ENCODE measurements around the gene PHACTR1. TPM values are rescaled to one million over a fixed set of nuclear protein-coding genes. Genes with fewer than 3 reads are reported as not detected.

The PHACTR1 gene
- total and polyA plus RNA-seq, 12 donors: 0.77 to 16.0 (median 3.5) TPM

- DNase-seq: no peak
- Histone ChIP-seq H3K27me3 (no peaks in the 10 kb centered on the region), H3K4me3 (no peak overlapping the region), H3K9me3 (replicated peaks in 1 of 3) (no peaks in the 10 kb centered on the region), H3K36me3 (replicated peaks in 1 of 2) (no peaks in the 10 kb centered on the region), H3K4me1 (replicated peaks in 1 of 2) (no peaks in the 10 kb centered on the region), H3K27ac (no peak overlapping the region)
- intact Hi-C loops (cut with DNase I): no loop called here
- 77 to 85% (median 83%) methylated on average over 2 of the region's 2 CpGs for WGBS, 4 donors
- TF ChIP-seq POLR2A (IDR thresholded peaks at IDR 0.05) (no peak), CTCF (IDR thresholded peaks at IDR 0.05) (no peak)
Measured at GRCh38 chr6:13163161-13163944, 446.8 kb downstream of the PHACTR1 start.

GRCh38 chr6:13164291-13164690 lies 447.7 kb downstream of the PHACTR1 start:
- 79 to 89% (median 85%) methylated on average over 8 of the region's 8 CpGs for WGBS, 4 donors

GRCh38 chr6:13165502-13166172 lies 449.1 kb downstream of the PHACTR1 start:
- Histone ChIP-seq H3K27me3 (no peaks in the 10 kb centered on the region), H3K4me3 (no peak overlapping the region), H3K36me3 (replicated peaks in 1 of 2) (no peaks in the 10 kb centered on the region), H3K9me3 (replicated peaks in 1 of 3) (no peaks in the 10 kb centered on the region), H3K27ac (no peak overlapping the region), H3K4me1 (replicated peaks in 1 of 2) (no peaks in the 10 kb centered on the region)
- no peak for DNase-seq
- TF ChIP-seq POLR2A (IDR thresholded peaks at IDR 0.05) (no peak), CTCF (IDR thresholded peaks at IDR 0.05) (no peak)
- 69 to 79% (median 76%) methylated on average over 10 of the region's 10 CpGs for WGBS, 4 donors
- intact Hi-C loops (cut with DNase I): no loop called here

More at GRCh38 chr6:13164291-13164690, 447.7 kb downstream of the PHACTR1 start:
- H3K4me3 ChIP-seq: no peak overlapping the region
- no peaks in the 10 kb centered on the region for H3K4me1 ChIP-seq (replicated peaks in 1 of 2)
- no peak overlapping the region for H3K27ac ChIP-seq
- TF ChIP-seq POLR2A (IDR thresholded peaks at IDR 0.05) (no peak), CTCF (IDR thresholded peaks at IDR 0.05) (no peak)
- intact Hi-C loops (cut with DNase I): no loop called here
- H3K36me3 ChIP-seq (replicated peaks in 1 of 2): no peaks in the 10 kb centered on the region
- no peaks in the 10 kb centered on the region for H3K9me3 ChIP-seq (replicated peaks in 1 of 3)
- H3K27me3 ChIP-seq: no peaks in the 10 kb centered on the region
- DNase-seq: no peak

- Histone ChIP-seq H3K9me3 (replicated peaks in 1 of 3) (no peaks in the 10 kb centered on the region), H3K4me1 (replicated peaks in 1 of 2) (no peaks in the 10 kb centered on the region), H3K27ac (no peak overlapping the region), H3K36me3 (replicated peaks in 1 of 2) (no peaks in the 10 kb centered on the region), H3K4me3 (no peak overlapping the region), H3K27me3 (no peaks in the 10 kb centered on the region)
- TF ChIP-seq CTCF (IDR thresholded peaks at IDR 0.05) (no peak), POLR2A (IDR thresholded peaks at IDR 0.05) (no peak)
- 80 to 87% (median 83%) methylated on average over 5 of the region's 5 CpGs for WGBS, 4 donors
- intact Hi-C loops (cut with DNase I): no loop called here
- DNase-seq: no peak
Measured at GRCh38 chr6:13166269-13166668, 449.7 kb downstream of the PHACTR1 start.
